IMR-90 (cell line): Measurements from ENCODE around the gene SLC9A1. TPM values are rescaled to one million over a fixed set of nuclear protein-coding genes. Genes with fewer than 3 reads are reported as not detected.

Experiments
- ATAC-seq: fragments of 200-7000 bp; cut with Tn5 transposase; 2 replicates; pipeline ENCODE4 v1.9.1; 2020; ENCODE audit warnings: low read depth, mild to moderate bottlenecking, moderate library complexity
- BruUV-seq: library from RNA; stranded (reverse); fragments of 400-500 nt; replicated peaks from 2 replicates; lab custom pipeline; 2021; lab: Mats Ljungman, UMichigan
- CTCF ChIA-PET: fragments of 300-600 bp; formaldehyde crosslinking; extraction: SDS; loops from one replicate; lab custom pipeline; 2021; ENCODE audit warnings: antibody characterized with exemption; lab: Yijun Ruan, JAX
- POLR2A ChIA-PET: fragments of 300-600 bp; sonication (Branson Sonifier 250); formaldehyde crosslinking; loops from one replicate; lab custom pipeline; 2022; ENCODE audit warnings: antibody characterized with exemption; ENCODE audit not compliant: unreplicated experiment; lab: Charles Lee
- DNase-seq: peaks from one replicate; pipeline ENCODE4 v3.0.0; 2013
- H2AFZ ChIP-seq: replicated peaks from 2 replicates; pipeline ENCODE3; 2013; ENCODE audit warnings: low read length, mild to moderate bottlenecking; ENCODE audit not compliant: poor library complexity
- H2AK5ac ChIP-seq: 2 replicates; pipeline ENCODE4 v1.6.1; 2013; ENCODE audit warnings: low read depth, low read length, inconsistent platforms
- H2AK9ac ChIP-seq: replicated peaks from 2 replicates; pipeline ENCODE3; 2013; ENCODE audit warnings: mild to moderate bottlenecking, low read depth, low read length, moderate library complexity; ENCODE audit not compliant: poor library complexity
- H2BK120ac ChIP-seq: 2 replicates; pipeline ENCODE4 v1.6.1; 2013; ENCODE audit warnings: low read depth, low read length, inconsistent platforms
- H2BK15ac ChIP-seq: 3 replicates; pipeline ENCODE4 v1.6.1; 2013; ENCODE audit warnings: low read depth, low read length, inconsistent platforms
- H2BK20ac ChIP-seq: 2 replicates; pipeline ENCODE4 v1.6.1; 2013; ENCODE audit warnings: low read depth, mild to moderate bottlenecking, inconsistent platforms, low read length, moderate library complexity
- H2BK5ac ChIP-seq: 2 replicates; pipeline ENCODE4 v1.6.1; 2013; ENCODE audit warnings: mild to moderate bottlenecking, low read depth, low read length, inconsistent platforms; ENCODE audit not compliant: poor library complexity, severe bottlenecking
- H3K14ac ChIP-seq: replicated peaks from 2 replicates; pipeline ENCODE4 v1.6.1; 2013; ENCODE audit warnings: low read depth, low read length, inconsistent platforms
- H3K18ac ChIP-seq: 2 replicates; pipeline ENCODE4 v1.6.1; 2013; ENCODE audit warnings: low read depth, low read length, control low read depth
- H3K23ac ChIP-seq: 2 replicates; pipeline ENCODE4 v1.6.1; 2013; ENCODE audit warnings: low read depth, low read length, inconsistent platforms
- H3K27ac ChIP-seq: 2 replicates; pipeline ENCODE4 v1.5.1; 2013; ENCODE audit warnings: mild to moderate bottlenecking, control low read depth, low read length; ENCODE audit not compliant: insufficient read depth
- H3K27me3 ChIP-seq: 2 replicates; pipeline ENCODE4 v1.6.1; 2013; ENCODE audit warnings: low read length; ENCODE audit not compliant: control insufficient read depth, insufficient read depth
- H3K36me3 ChIP-seq: 2 replicates; pipeline ENCODE4 v1.6.1; 2013; ENCODE audit warnings: low read length, mixed read lengths; ENCODE audit not compliant: control insufficient read depth, insufficient read depth
- H3K4ac ChIP-seq: 2 replicates; pipeline ENCODE4 v1.6.1; 2013; ENCODE audit warnings: low read depth, low read length, inconsistent platforms
- H3K4me1 ChIP-seq: 2 replicates; pipeline ENCODE4 v1.6.1; 2013; ENCODE audit warnings: low read length, mixed read lengths; ENCODE audit not compliant: control insufficient read depth, insufficient read depth
- H3K4me2 ChIP-seq: 2 replicates; pipeline ENCODE4 v1.6.1; 2013; ENCODE audit warnings: low read depth, mild to moderate bottlenecking, control low read depth, low read length, moderate library complexity
- H3K4me3 ChIP-seq: 2 replicates; pipeline ENCODE4 v1.5.1; 2013; ENCODE audit warnings: low read depth, mild to moderate bottlenecking, control low read depth, low read length, moderate library complexity; ENCODE audit not compliant: insufficient read depth
- H3K56ac ChIP-seq: 2 replicates; pipeline ENCODE4 v1.6.1; 2013; ENCODE audit warnings: low read length, inconsistent platforms; ENCODE audit not compliant: insufficient read depth; ENCODE audit errors: extremely low read depth
- H3K79me1 ChIP-seq, 2 experiments: 2 replicates each; pipeline ENCODE4 v1.6.1; 2013; ENCODE audit warnings: low read length in 2 of 2, inconsistent platforms in 1 of 2, low read depth in 1 of 2
- H3K9ac ChIP-seq: 2 replicates; pipeline ENCODE4 v1.6.1; 2013; ENCODE audit warnings: low read depth, low read length, control low read depth
- H3K9me1 ChIP-seq: 2 replicates; pipeline ENCODE4 v1.6.1; 2013; ENCODE audit warnings: low read length, inconsistent platforms; ENCODE audit not compliant: insufficient read depth
- H3K9me3 ChIP-seq: 2 replicates; pipeline ENCODE4 v1.6.1; 2013; ENCODE audit warnings: low read length; ENCODE audit not compliant: control insufficient read depth, insufficient read depth
- H4K20me1 ChIP-seq: 2 replicates; pipeline ENCODE4 v1.6.1; 2013; ENCODE audit warnings: low read length, inconsistent platforms; ENCODE audit not compliant: insufficient read depth
- H4K5ac ChIP-seq: 2 replicates; pipeline ENCODE4 v1.6.1; 2013; ENCODE audit warnings: mild to moderate bottlenecking, low read depth, low read length, control low read depth
- H4K8ac ChIP-seq, 2 experiments: 2 replicates each; pipeline ENCODE4 v1.6.1; 2013; ENCODE audit warnings: low read depth in 2 of 2, low read length in 2 of 2, control low read depth in 1 of 2, inconsistent platforms in 1 of 2
- H4K91ac ChIP-seq: 2 replicates; pipeline ENCODE4 v1.6.1; 2013; ENCODE audit warnings: low read depth, low read length, inconsistent platforms; ENCODE audit not compliant: insufficient read depth
- BHLHE40 ChIP-seq: fragments of 150-350 bp; IDR thresholded peaks from 2 replicates; pipeline ENCODE4 v1.6.1; 2016; ENCODE audit warnings: mild to moderate bottlenecking, low read depth, low read length
- CEBPB ChIP-seq: IDR thresholded peaks from 2 replicates; pipeline ENCODE4 v1.6.1; 2012; ENCODE audit warnings: low read depth, low read length, improper control_type of control experiment
- CHD1 ChIP-seq: IDR thresholded peaks from 2 replicates; pipeline ENCODE4 v1.6.1; 2012; ENCODE audit warnings: low read depth, low read length, improper control_type of control experiment
- CTCF ChIP-seq: conservative IDR thresholded peaks from 2 replicates; pipeline ENCODE4 v1.5.1; 2012; ENCODE audit warnings: mild to moderate bottlenecking, low read depth, low read length, improper control_type of control experiment
- FOS ChIP-seq: fragments of 150-350 bp; IDR thresholded peaks from 2 replicates; pipeline ENCODE4 v1.6.1; 2016; ENCODE audit warnings: low read depth, low read length
- MAFK ChIP-seq: IDR thresholded peaks from 2 replicates; pipeline ENCODE4 v1.6.1; 2012; ENCODE audit warnings: low read depth, low read length, improper control_type of control experiment
- MAZ ChIP-seq: IDR thresholded peaks from 2 replicates; pipeline ENCODE4 v1.6.1; 2012; ENCODE audit warnings: low read depth, mild to moderate bottlenecking, low read length, improper control_type of control experiment, moderate library complexity, borderline replicate concordance
- MXI1 ChIP-seq: IDR thresholded peaks from 2 replicates; pipeline ENCODE4 v1.6.1; 2012; ENCODE audit warnings: low read depth, mild to moderate bottlenecking, low read length, moderate library complexity, borderline replicate concordance
- NFE2L2 ChIP-seq: fragments of 150-350 bp; IDR thresholded peaks from 2 replicates; pipeline ENCODE4 v1.6.1; 2016; ENCODE audit warnings: low read depth, mild to moderate bottlenecking, low read length
- POLR2A ChIP-seq: IDR thresholded peaks from 2 replicates; pipeline ENCODE4 v1.6.1; 2012; ENCODE audit warnings: mild to moderate bottlenecking, low read depth, low read length
- RAD21 ChIP-seq: IDR thresholded peaks from 2 replicates; pipeline ENCODE4 v1.6.1; 2012; ENCODE audit warnings: low read length, improper control_type of control experiment
- RCOR1 ChIP-seq: IDR thresholded peaks from 2 replicates; pipeline ENCODE4 v1.6.1; 2012; ENCODE audit warnings: mild to moderate bottlenecking, low read length, improper control_type of control experiment; ENCODE audit not compliant: insufficient replicate concordance
- RFX5 ChIP-seq: IDR thresholded peaks from 2 replicates; pipeline ENCODE4 v1.8.0; 2012; ENCODE audit warnings: low read depth, mild to moderate bottlenecking, low read length, moderate library complexity
- SMC3 ChIP-seq: fragments of 150-350 bp; IDR thresholded peaks from 2 replicates; pipeline ENCODE4 v1.6.1; 2016; ENCODE audit warnings: low read depth, mild to moderate bottlenecking, antibody characterized with exemption, low read length, moderate library complexity
- WGBS, 2 experiments: methylation state at CpG; one replicate each; pipeline versions ENCODE4 v1.1.5 to v1.1.7; 2013; ENCODE audit warnings: missing lambda C conversion rate in 2 of 2; ENCODE audit not compliant: insufficient read length in 1 of 2; ENCODE audit errors: extremely low coverage in 2 of 2; 5-methylcytosine and 5-hydroxymethylcytosine counted together
- dilution Hi-C: fragments of 300-500 bp; cut with HindIII; formaldehyde crosslinking; loops from one replicate; pipeline ENCODE4 v1.14.3; 2018; ENCODE audit warnings: low sequenced_read_pairs; ENCODE audit not compliant: unreplicated experiment
- in situ Hi-C: fragments of 300-500 bp; cut with MboI; formaldehyde crosslinking; loops from 3 replicates; pipeline ENCODE4 v1.14.3; 2019; ENCODE audit warnings: low sequenced_read_pairs, inconsistent platforms, mixed read lengths
- intact Hi-C: fragments of 100-400 bp; cut with micrococcal nuclease; formaldehyde crosslinking; loops from 2 replicates; pipeline ENCODE4 v1.10.0; 2022
- polyA plus RNA-seq, 3 experiments: library from polyadenylated mRNA; depleted of rRNA; stranded (reverse); fragments of >200 nt; gene quantifications; 2 replicates each; pipeline ENCODE4 v1.2.3, GENCODE V29; 2012; ENCODE audit warnings: low replicate concordance in 1 of 3
- total RNA-seq: library from RNA; depleted of rRNA; stranded (reverse); fragments of >200 nt; gene quantifications from 2 replicates; pipeline ENCODE4 v1.2.3, GENCODE V29; 2012
- TF ChIP-seq, protein P1 (sequence below): fragments of 150-350 bp; IDR thresholded peaks from 2 replicates; pipeline ENCODE4 v1.6.1; 2017; ENCODE audit warnings: mild to moderate bottlenecking, antibody characterized with exemption, low read length, low read depth
- TF ChIP-seq, protein P2 (sequence below): fragments of 150-350 bp; IDR thresholded peaks from 2 replicates; pipeline ENCODE4 v1.6.1; 2016; ENCODE audit warnings: low read depth, mild to moderate bottlenecking, low read length, moderate library complexity, borderline replicate concordance

The SLC9A1 gene
- total and polyA plus RNA-seq, 2 of the 4 experiments (the other 2 are of a cell fraction), result 2.0 to 21.2 TPM

GRCh38 chr1:27166351-27166802, 11.5 kb upstream of the SLC9A1 start:
- peak overlapping the region; percentile 75 for H2AFZ ChIP-seq
- H4K5ac ChIP-seq, result no peak overlapping the region
- H3K23ac ChIP-seq, result no peak overlapping the region
- H2BK20ac ChIP-seq, result no peak overlapping the region; the same call in 1 of the 2 replicates
- H4K91ac ChIP-seq, result no peak overlapping the region
- dilution Hi-C loops, result no loop called here
- DNase-seq (peak; percentile 59), ATAC-seq (peak; percentile 71)
- H3K4ac ChIP-seq, result no peak overlapping the region
- H3K4me3 ChIP-seq, result no peak overlapping the region
- no peaks in the 10 kb centered on the region for H3K9me3 ChIP-seq
- peak overlapping the region; percentile 44; the same call in 1 of the 2 replicates for H3K14ac ChIP-seq
- 0 out of 2 replicates have a peak, but pooled peaks cover 2% of the 10 kb centered on the region for H3K4me1 ChIP-seq
- H3K18ac ChIP-seq, result no peak overlapping the region
- H3K9me1 ChIP-seq, result no peaks in the 10 kb centered on the region
- H2BK120ac ChIP-seq, result no peak overlapping the region
- CTCF ChIA-PET, result interaction anchor here (0.7 kb wide), 1 partner anchor 122 kb away, joined by 3 read pairs; no protein-coding TSS in a partner anchor
- peak overlapping the region; percentile 37 for H2AK9ac ChIP-seq
- H4K20me1 ChIP-seq, result no peaks in the 10 kb centered on the region
- intact Hi-C loops, result no loop called here
- in situ Hi-C loops, result no loop called here
- H3K4me2 ChIP-seq, result no peak overlapping the region
- no peak overlapping the region for H3K56ac ChIP-seq
- no peak overlapping the region for H3K9ac ChIP-seq
- 60% methylated on average over 1 of the region's 1 CpG; no CpG with 5 or more reads in 1 of the 2 experiments for WGBS, 2 experiments
- H3K36me3 ChIP-seq, result no peaks in the 10 kb centered on the region
- H3K79me1 ChIP-seq, result no peaks in the 10 kb centered on the region
- H4K8ac ChIP-seq, result no peak overlapping the region
- no peaks in the 10 kb centered on the region for H3K27me3 ChIP-seq
- no peak overlapping the region for H2BK5ac ChIP-seq
- H2AK5ac ChIP-seq, result no peak overlapping the region
- H2BK15ac ChIP-seq, result no peak overlapping the region
- no TSS peak for BruUV-seq
- H3K27ac ChIP-seq, result no peak overlapping the region
- TF ChIP-seq MXI1 (no peak), BHLHE40 (no peak), SMC3 (no peak), FOS (no peak), RFX5 (no peak), CTCF (no peak), RCOR1 (no peak), CEBPB (no peak), NFE2L2 (no peak), POLR2A (no peak), MAFK (no peak), MAZ (no peak), RAD21 (no peak), CHD1 (no peak)
- TF ChIP-seq, protein P1, sequence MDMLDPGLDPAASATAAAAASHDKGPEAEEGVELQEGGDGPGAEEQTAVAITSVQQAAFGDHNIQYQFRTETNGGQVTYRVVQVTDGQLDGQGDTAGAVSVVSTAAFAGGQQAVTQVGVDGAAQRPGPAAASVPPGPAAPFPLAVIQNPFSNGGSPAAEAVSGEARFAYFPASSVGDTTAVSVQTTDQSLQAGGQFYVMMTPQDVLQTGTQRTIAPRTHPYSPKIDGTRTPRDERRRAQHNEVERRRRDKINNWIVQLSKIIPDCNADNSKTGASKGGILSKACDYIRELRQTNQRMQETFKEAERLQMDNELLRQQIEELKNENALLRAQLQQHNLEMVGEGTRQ, result no peak
- TF ChIP-seq, protein P2, sequence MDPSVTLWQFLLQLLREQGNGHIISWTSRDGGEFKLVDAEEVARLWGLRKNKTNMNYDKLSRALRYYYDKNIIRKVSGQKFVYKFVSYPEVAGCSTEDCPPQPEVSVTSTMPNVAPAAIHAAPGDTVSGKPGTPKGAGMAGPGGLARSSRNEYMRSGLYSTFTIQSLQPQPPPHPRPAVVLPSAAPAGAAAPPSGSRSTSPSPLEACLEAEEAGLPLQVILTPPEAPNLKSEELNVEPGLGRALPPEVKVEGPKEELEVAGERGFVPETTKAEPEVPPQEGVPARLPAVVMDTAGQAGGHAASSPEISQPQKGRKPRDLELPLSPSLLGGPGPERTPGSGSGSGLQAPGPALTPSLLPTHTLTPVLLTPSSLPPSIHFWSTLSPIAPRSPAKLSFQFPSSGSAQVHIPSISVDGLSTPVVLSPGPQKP, result no peak
- POLR2A ChIA-PET, result no interaction called here
